Left lung (tissue), 10 donors: ENCODE data around the gene SUGP1. TPM values are rescaled to one million over a fixed set of nuclear protein-coding genes. Genes with fewer than 3 reads are reported as not detected.
"Not testable (repeated sequence)": the region's sequence is repeated elsewhere in the genome, so short reads cannot be mapped to it uniquely, and the experiment has no call there.

ENCODE experiments used
- ATAC-seq: fragments of 200-7000 bp; cut with Tn5 transposase; one replicate; pipeline ENCODE4 v1.9.1; 2020; ENCODE audit warnings: moderate library complexity
- DNase-seq, 4 donors: peaks; one replicate each; pipeline ENCODE4 v3.0.0-alpha.2; 2013 to 2020
- H3K27ac ChIP-seq, 2 donors: fragments of 200-600 bp; sonication (generic) in 1 of 2; one replicate each; pipeline versions ENCODE4 v1.5.0 to v1.8.0; 2020 to 2021
- H3K27me3 ChIP-seq, 2 donors: fragments of 200-600 bp; sonication (generic) in 1 of 2; one replicate each; pipeline versions ENCODE4 v1.5.0 to v1.8.0; 2020 to 2021
- H3K36me3 ChIP-seq, 2 donors: fragments of 200-600 bp; sonication (generic) in 1 of 2; one replicate each; pipeline versions ENCODE4 v1.5.0 to v1.8.0; 2020 to 2021
- H3K4me1 ChIP-seq, 2 donors: fragments of 200-600 bp; one replicate each; pipeline ENCODE4 v1.8.0; 2021
- H3K4me3 ChIP-seq, 2 donors: fragments of 200-600 bp; sonication (generic) in 1 of 2; one replicate each; pipeline versions ENCODE4 v1.5.0 to v1.8.0; 2020 to 2021; ENCODE audit warnings: mild to moderate bottlenecking in 1 of 2
- H3K9me3 ChIP-seq, 2 donors: fragments of 200-600 bp; sonication (generic) in 1 of 2; one replicate each; pipeline versions ENCODE4 v1.5.0 to v1.8.0; 2020 to 2021
- CTCF ChIP-seq, 2 donors: fragments of 200-600 bp; sonication (generic) in 1 of 2; IDR thresholded peaks; one replicate each; pipeline versions ENCODE4 v1.5.0 to v1.8.0; 2021; ENCODE audit warnings: antibody characterized with exemption in 2 of 2
- intact Hi-C, 2 donors: fragments of 100-400 bp; cut with DNase I; formaldehyde crosslinking; loops; one replicate each; pipeline versions ENCODE4 v1.11.2 to v1.14.2; 2022
- polyA plus RNA-seq, 6 donors: library from polyadenylated mRNA; unstranded; fragments of 120-200 nt; gene quantifications; one replicate each; pipeline ENCODE4 v1.2.1, GENCODE V29; 2013; ENCODE audit not compliant: insufficient read length in 6 of 6
- total RNA-seq, 2 donors: library from RNA; stranded (reverse); fragmentation: NEBNext Ultra II Directional; extraction: Animal tissue kit (Norgen Biotek cat#: 25700); gene quantifications; one replicate each; pipeline ENCODE4 v1.2.1, GENCODE V29; 2021
- donor health status: DM: no; HTN: yes; CAD: no.
- donor health status: DM: no; HTN: no; CAD: no.

The SUGP1 gene
- total and polyA plus RNA-seq, 8 donors, result 35.6 to 52.4 (median 45.9) TPM

- Histone ChIP-seq H3K4me3 (no peak overlapping the region), H3K27me3 (no peaks in the 10 kb centered on the region), H3K4me1 (no peaks in the 10 kb centered on the region), H3K36me3 (peaks cover 5 to 86% of the 10 kb centered on the region in 2 donors), H3K27ac (no peak overlapping the region), H3K9me3 (no peaks in the 10 kb centered on the region)
- no peak for ATAC-seq
- intact Hi-C loops, result no loop called here
- no peak for TF ChIP-seq CTCF (IDR thresholded peaks at IDR 0.05)
- no peak for DNase-seq
Measured at GRCh38 chr19:19354932-19355331, 34.6 kb upstream of the SUGP1 start.

- Histone ChIP-seq H3K36me3 (peaks cover 5 to 94% of the 10 kb centered on the region in 2 donors), H3K9me3 (no peaks in the 10 kb centered on the region), H3K4me1 (no peaks in the 10 kb centered on the region), H3K27me3 (no peaks in the 10 kb centered on the region), H3K4me3 (no peak overlapping the region), H3K27ac (no peak overlapping the region)
- ATAC-seq, result no peak
- intact Hi-C loops, result no loop called here
- no peak for DNase-seq
- no peak for TF ChIP-seq CTCF (IDR thresholded peaks at IDR 0.05)
Measured at GRCh38 chr19:19354007-19354406, 33.7 kb upstream of the SUGP1 start.

- Histone ChIP-seq H3K4me1 (no peaks in the 10 kb centered on the region), H3K27ac (no peak overlapping the region), H3K9me3 (no peaks in the 10 kb centered on the region), H3K4me3 (no peak overlapping the region), H3K27me3 (no peaks in the 10 kb centered on the region), H3K36me3 (peaks cover 5 to 100% of the 10 kb centered on the region in 2 donors)
- no peak for TF ChIP-seq CTCF (IDR thresholded peaks at IDR 0.05)
- no peak for ATAC-seq
- intact Hi-C loops, result no loop called here
- peak in 1 of 4 donors; percentile 65 for DNase-seq
Measured at GRCh38 chr19:19352823-19353222, 32.5 kb upstream of the SUGP1 start.

- DNase-seq, ATAC-seq, intact Hi-C loops, H3K9me3 ChIP-seq, H3K27ac ChIP-seq, H3K27me3 ChIP-seq, H3K4me1 ChIP-seq, H3K4me3 ChIP-seq: not testable (repeated sequence)
- H3K36me3 ChIP-seq, result peaks cover 5 to 100% of the 10 kb centered on the region in 2 donors
Measured at GRCh38 chr19:19350756-19351155, 30.4 kb upstream of the SUGP1 start.

- no peak for TF ChIP-seq CTCF (IDR thresholded peaks at IDR 0.05)
- Histone ChIP-seq H3K36me3 (peaks cover 5 to 100% of the 10 kb centered on the region in 2 donors), H3K9me3 (no peaks in the 10 kb centered on the region), H3K4me1 (no peaks in the 10 kb centered on the region), H3K27me3 (no peaks in the 10 kb centered on the region), H3K27ac (no peak overlapping the region), H3K4me3 (no peak overlapping the region)
- intact Hi-C loops, result no loop called here
- ATAC-seq (no peak), DNase-seq (no peak)
Measured at GRCh38 chr19:19349365-19349764, 29.1 kb upstream of the SUGP1 start.

- H3K9me3 ChIP-seq, result no peaks in the 10 kb centered on the region
- DNase-seq (no peak), ATAC-seq (no peak)
- no peaks in the 10 kb centered on the region for H3K4me1 ChIP-seq
- no peak overlapping the region for H3K27ac ChIP-seq
- H3K27me3 ChIP-seq, result no peaks in the 10 kb centered on the region
- no peak overlapping the region for H3K4me3 ChIP-seq
- no peak for TF ChIP-seq CTCF (IDR thresholded peaks at IDR 0.05)
- H3K36me3 ChIP-seq, result peaks cover 5 to 100% of the 10 kb centered on the region in 2 donors
- intact Hi-C loops, result no loop called here
Measured at GRCh38 chr19:19348266-19348665, 28.0 kb upstream of the SUGP1 start.
